CD4-positive, alpha-beta memory T cell (primary cell): ENCODE results near the gene PEF1. TPM values are rescaled to one million over a fixed set of nuclear protein-coding genes. Genes with fewer than 3 reads are reported as not detected.

Experiments used
- CTCF ChIA-PET: fragments of 350-600 bp; sonication (Branson Sonifier 250); formaldehyde crosslinking; loops from one replicate; lab custom pipeline; 2021; ENCODE audit warnings: inconsistent platforms; ENCODE audit not compliant: partially characterized antibody; lab: Charles Lee
- POLR2A ChIA-PET: fragments of 350-600 bp; sonication (Branson Sonifier 250); formaldehyde crosslinking; loops from one replicate; lab custom pipeline; 2021; ENCODE audit not compliant: partially characterized antibody; lab: Charles Lee
- DNase-seq, 5 donors: peaks; one replicate each; pipeline versions ENCODE4 v3.0.0 to v3.0.0-alpha.2; 2020 to 2022; ENCODE audit warnings: mixed read lengths in 1 of 5
- H3K27ac ChIP-seq: one replicate; pipeline ENCODE4 v1.7.0; 2013; ENCODE audit warnings: low read depth, low read length
- H3K27me3 ChIP-seq: 2 replicates; pipeline ENCODE4 v1.7.0; 2013; ENCODE audit warnings: mild to moderate bottlenecking, low read length, moderate library complexity; ENCODE audit not compliant: insufficient read depth
- H3K36me3 ChIP-seq: 2 replicates; pipeline ENCODE4 v1.7.0; 2013; ENCODE audit warnings: mild to moderate bottlenecking, low read length, moderate library complexity; ENCODE audit not compliant: insufficient read depth
- H3K4me1 ChIP-seq: 2 replicates; pipeline ENCODE4 v1.7.0; 2013; ENCODE audit warnings: mild to moderate bottlenecking, low read length, moderate library complexity; ENCODE audit not compliant: insufficient read depth
- H3K4me3 ChIP-seq, 2 donors: one replicate each; pipeline ENCODE4 v1.7.0; 2013; ENCODE audit warnings: low read length in 2 of 2, mild to moderate bottlenecking in 1 of 2
- H3K9me3 ChIP-seq, 2 donors: one replicate each; pipeline ENCODE4 v1.7.0; 2013; ENCODE audit warnings: low read length in 2 of 2, control low read depth in 1 of 2; ENCODE audit not compliant: control insufficient read depth in 1 of 2
- H3K27ac Mint-ChIP-seq, 7 donors: one replicate each; pipeline ENCODE4 v1.8.0; 2020 to 2021; ENCODE audit warnings: mixed read lengths in 7 of 7, mild to moderate bottlenecking in 6 of 7, inconsistent platforms in 3 of 7, moderate library complexity in 3 of 7
- H3K27me3 Mint-ChIP-seq, 2 donors: one replicate each; pipeline ENCODE4 v1.8.0; 2020 to 2021; ENCODE audit warnings: mixed read lengths in 2 of 2
- H3K36me3 Mint-ChIP-seq, 2 donors: one replicate each; pipeline ENCODE4 v1.8.0; 2020 to 2021; ENCODE audit warnings: mixed read lengths in 2 of 2, inconsistent platforms in 1 of 2, mild to moderate bottlenecking in 1 of 2
- H3K4me1 Mint-ChIP-seq, 4 donors: one replicate each; pipeline ENCODE4 v1.8.0; 2020 to 2021; ENCODE audit warnings: mixed read lengths in 4 of 4, mild to moderate bottlenecking in 1 of 4
- H3K4me3 Mint-ChIP-seq, 8 donors: one replicate each; pipeline ENCODE4 v1.8.0; 2020 to 2021; ENCODE audit warnings: mixed read lengths in 8 of 8, mild to moderate bottlenecking in 7 of 8, moderate library complexity in 6 of 8, inconsistent platforms in 3 of 8
- H3K9me3 Mint-ChIP-seq, 8 donors: one replicate each; pipeline ENCODE4 v1.8.0; 2020 to 2021; ENCODE audit warnings: mixed read lengths in 8 of 8, mild to moderate bottlenecking in 5 of 8, inconsistent platforms in 3 of 8, moderate library complexity in 1 of 8
- intact Hi-C: fragments of 100-400 bp; cut with micrococcal nuclease; formaldehyde crosslinking; loops from one replicate; pipeline ENCODE4 v1.15.1; 2023
- polyA plus RNA-seq, 2 donors: library from polyadenylated mRNA; unstranded; fragments of 300-500 nt; fragmentation: Illumina TruSeq; gene quantifications; one replicate each; pipeline ENCODE4 v1.2.3, GENCODE V29; 2021
- total RNA-seq, 2 experiments: library from RNA; stranded (reverse); gene quantifications; one replicate each; pipeline ENCODE4 v1.2.3, GENCODE V29; 2021

Gene PEF1
- total RNA-seq (10 to 100 TPM; 39.1 to 41.7 TPM), polyA plus RNA-seq (100 to 1,000 TPM in 1 of 2 donors, 10 to 100 TPM in 1; 84.7 to 124 TPM)

GRCh38 chr1:31644560-31645273 lies at the start of gene PEF1:
Gene PEF1 (minus strand): TSS chr1:31644876. CDS start chr1:31644864, 12 bp downstream.
- Mint-ChIP-seq H3K36me3 (peaks cover 0 to 11% of the 10 kb centered on the region in 2 donors), H3K27me3 (no peaks in the 10 kb centered on the region), H3K9me3 (peaks cover 0 to 9% (median 0%) of the 10 kb centered on the region in 8 donors), H3K27ac (peak within 1 kb of the TSS; percentile 98 to 100 (median 100)), H3K4me3 (peak within 1 kb of the TSS; percentile 97 to 100 (median 100)), H3K4me1 (peaks cover 23 to 43% (median 32%) of the 10 kb centered on the region in 4 donors)
- Histone ChIP-seq H3K4me3 (peak within 1 kb of the TSS; percentile 72 to 74), H3K9me3 (no peaks in the 10 kb centered on the region), H3K4me1 (peaks cover 41% of the 10 kb centered on the region), H3K27me3 (no peaks in the 10 kb centered on the region), H3K36me3 (no peaks in the 10 kb centered on the region), H3K27ac (peak within 1 kb of the TSS; percentile 99)
- intact Hi-C loops, result loop anchor here (1.0 to 10.0 kb wide), 2 partner anchors 145 to 1010 kb away; partner anchors contain the start of genes RBBP4 and ZBTB8OS
- ChIA-PET CTCF (interaction anchor here (0.8 to 3.2 kb wide), 5 partner anchors 12 to 463 kb away, joined by 3 to 13 read pairs (median 3); partner anchors contain the start of gene KPNA6), POLR2A (interaction anchor here (0.7 to 2.8 kb wide), 14 partner anchors 10 to 1006 kb away, joined by 3 to 14 read pairs (median 4); partner anchors contain the start of genes BSDC1, KHDRBS1, KPNA6 and PTP4A2)
- DNase-seq, result peak; percentile 99 to 100 (median 99)

- no peak for DNase-seq
- H3K27ac ChIP-seq, result no peak overlapping the region
- Mint-ChIP-seq H3K36me3 (no peaks in the 10 kb centered on the region), H3K4me3 (no peak overlapping the region), H3K27ac (peak overlapping the region in 1 of 7 donors; percentile 22), H3K9me3 (no peaks in the 10 kb centered on the region), H3K4me1 (peaks cover 0 to 10% (median 6%) of the 10 kb centered on the region in 4 donors), H3K27me3 (peaks cover 3 to 7% of the 10 kb centered on the region in 2 donors)
- no peaks in the 10 kb centered on the region for H3K36me3 ChIP-seq
- no peak overlapping the region for H3K4me3 ChIP-seq
- CTCF ChIA-PET, result no interaction called here
- H3K9me3 ChIP-seq, result no peaks in the 10 kb centered on the region
- POLR2A ChIA-PET, result no interaction called here
- no peaks in the 10 kb centered on the region for H3K4me1 ChIP-seq
- intact Hi-C loops, result no loop called here
- H3K27me3 ChIP-seq, result no peaks in the 10 kb centered on the region
Observed at GRCh38 chr1:31693231-31693630, 48.6 kb upstream of the PEF1 start.

- Histone ChIP-seq H3K27me3 (no peaks in the 10 kb centered on the region), H3K27ac (no peak overlapping the region), H3K4me1 (no peaks in the 10 kb centered on the region), H3K4me3 (no peak overlapping the region), H3K9me3 (no peaks in the 10 kb centered on the region), H3K36me3 (no peaks in the 10 kb centered on the region)
- no peaks in the 10 kb centered on the region for H3K4me1 Mint-ChIP-seq
- no peak overlapping the region for H3K27ac Mint-ChIP-seq
- ChIA-PET POLR2A (no interaction called here), CTCF (no interaction called here)
- no peak for DNase-seq
- intact Hi-C loops, result no loop called here
- peaks cover 4 to 8% of the 10 kb centered on the region in 2 donors for H3K27me3 Mint-ChIP-seq
- no peak overlapping the region for H3K4me3 Mint-ChIP-seq
- H3K9me3 Mint-ChIP-seq, result no peaks in the 10 kb centered on the region
- H3K36me3 Mint-ChIP-seq, result no peaks in the 10 kb centered on the region
Observed at GRCh38 chr1:31691951-31692350, 47.3 kb upstream of the PEF1 start.

- Mint-ChIP-seq H3K4me3 (no peak overlapping the region), H3K4me1 (no peaks in the 10 kb centered on the region), H3K27ac (no peak overlapping the region), H3K36me3 (no peaks in the 10 kb centered on the region), H3K9me3 (no peaks in the 10 kb centered on the region), H3K27me3 (peaks cover 8 to 13% of the 10 kb centered on the region in 2 donors)
- ChIA-PET CTCF (no interaction called here), POLR2A (no interaction called here)
- DNase-seq, result no peak
- Histone ChIP-seq H3K9me3 (no peaks in the 10 kb centered on the region), H3K27me3 (no peaks in the 10 kb centered on the region), H3K4me3 (no peak overlapping the region), H3K36me3 (no peaks in the 10 kb centered on the region), H3K4me1 (no peaks in the 10 kb centered on the region), H3K27ac (no peak overlapping the region)
- intact Hi-C loops, result no loop called here
Observed at GRCh38 chr1:31691446-31691845, 46.8 kb upstream of the PEF1 start.

GRCh38 chr1:31690921-31691320 lies 46.2 kb upstream of the PEF1 start:
- Histone ChIP-seq H3K4me1 (no peaks in the 10 kb centered on the region), H3K9me3 (no peaks in the 10 kb centered on the region), H3K4me3 (no peak overlapping the region), H3K27me3 (no peaks in the 10 kb centered on the region), H3K27ac (no peak overlapping the region), H3K36me3 (no peaks in the 10 kb centered on the region)
- DNase-seq, result no peak
- ChIA-PET CTCF (no interaction called here), POLR2A (no interaction called here)
- H3K27me3 Mint-ChIP-seq, result peaks cover 10 to 15% of the 10 kb centered on the region in 2 donors
- H3K9me3 Mint-ChIP-seq, result no peaks in the 10 kb centered on the region
- no peak overlapping the region for H3K27ac Mint-ChIP-seq
- no peaks in the 10 kb centered on the region for H3K4me1 Mint-ChIP-seq
- intact Hi-C loops, result no loop called here
- no peaks in the 10 kb centered on the region for H3K36me3 Mint-ChIP-seq
- no peak overlapping the region for H3K4me3 Mint-ChIP-seq

GRCh38 chr1:31689854-31690253 lies 45.2 kb upstream of the PEF1 start:
- Histone ChIP-seq H3K27me3 (no peaks in the 10 kb centered on the region), H3K4me3 (no peak overlapping the region), H3K9me3 (no peaks in the 10 kb centered on the region), H3K27ac (no peak overlapping the region), H3K36me3 (no peaks in the 10 kb centered on the region), H3K4me1 (no peaks in the 10 kb centered on the region)
- H3K4me3 Mint-ChIP-seq, result no peak overlapping the region
- no peaks in the 10 kb centered on the region for H3K9me3 Mint-ChIP-seq
- ChIA-PET CTCF (no interaction called here), POLR2A (no interaction called here)
- intact Hi-C loops, result no loop called here
- no peak overlapping the region for H3K27ac Mint-ChIP-seq
- H3K36me3 Mint-ChIP-seq, result no peaks in the 10 kb centered on the region
- H3K27me3 Mint-ChIP-seq, result peaks cover 10 to 19% of the 10 kb centered on the region in 2 donors
- no peak for DNase-seq
- no peaks in the 10 kb centered on the region for H3K4me1 Mint-ChIP-seq

GRCh38 chr1:31689379-31689778 lies 44.7 kb upstream of the PEF1 start:
- Mint-ChIP-seq H3K36me3 (no peaks in the 10 kb centered on the region), H3K27ac (no peak overlapping the region), H3K4me3 (no peak overlapping the region), H3K9me3 (no peaks in the 10 kb centered on the region), H3K4me1 (no peaks in the 10 kb centered on the region), H3K27me3 (peaks cover 12 to 21% of the 10 kb centered on the region in 2 donors)
- DNase-seq, result no peak
- Histone ChIP-seq H3K36me3 (no peaks in the 10 kb centered on the region), H3K9me3 (no peaks in the 10 kb centered on the region), H3K27ac (no peak overlapping the region), H3K27me3 (no peaks in the 10 kb centered on the region), H3K4me3 (no peak overlapping the region), H3K4me1 (no peaks in the 10 kb centered on the region)
- intact Hi-C loops, result no loop called here
- POLR2A ChIA-PET, result no interaction called here
- CTCF ChIA-PET, result no interaction called here
